ENCODE results near the gene USP3. TPM values are rescaled to one million over a fixed set of nuclear protein-coding genes. Genes with fewer than 3 reads are reported as not detected.
A peak's percentile ranks its signal among the peaks of the same experiment; 100 is the strongest.

USP3 gene
- total RNA-seq, 4 donors from 2014 or later = 56.1 to 93.0 (median 73.7) TPM

GRCh38 chr15:63488398-63488960 is 15.9 kb upstream of the USP3 start:
- Histone ChIP-seq H3K36me3 (no peaks in the 10 kb centered on the region), H3K4me3 (no peak overlapping the region), H3K27ac (no peak overlapping the region), H3K9me3 (no peaks in the 10 kb centered on the region), H3K4me1 (peaks cover 4 to 43% (median 10%) of the 10 kb centered on the region in 4 donors), H3K27me3 (no peaks in the 10 kb centered on the region)
- TF ChIP-seq CTCF (IDR thresholded peaks at IDR 0.05) (no peak), POLR2AphosphoS5 (IDR thresholded peaks at IDR 0.05) (no peak), POLR2A (IDR thresholded peaks at IDR 0.05) (no peak), EP300 (IDR thresholded peaks at IDR 0.05; ENCODE audit: low read depth) (no peak)
- in situ Hi-C loops (cut with MboI; ENCODE audit: low pct_ligation_motif_present in 1 of 4, low pct_unique_long_range_greater_than_20kb in 1 of 4, low sequenced_read_pairs in 3 of 4) = no loop called here
- intact Hi-C loops (cut with DNase I; ENCODE audit: low total_unique reads) = loop anchor here (5.0 kb wide), 1 partner anchor 114 kb away; no protein-coding TSS in a partner anchor
- 82 to 94% methylated on average over 3 to 8 of the region's 8 CpGs for WGBS, 2 donors (ENCODE audit: low coverage in 1 of 2)
- no peak for DNase-seq

- H3K4me1 ChIP-seq = peaks cover 4 to 36% (median 10%) of the 10 kb centered on the region in 4 donors
- no peak overlapping the region for H3K27ac ChIP-seq
- H3K4me3 ChIP-seq = no peak overlapping the region
- TF ChIP-seq POLR2AphosphoS5 (IDR thresholded peaks at IDR 0.05) (no peak), CTCF (IDR thresholded peaks at IDR 0.05) (no peak), POLR2A (IDR thresholded peaks at IDR 0.05) (no peak), EP300 (IDR thresholded peaks at IDR 0.05; ENCODE audit: low read depth) (no peak)
- WGBS, 2 donors (ENCODE audit: low coverage in 1 of 2) = 78 to 93% methylated on average over 5 of the region's 5 CpGs
- intact Hi-C loops (cut with DNase I; ENCODE audit: low total_unique reads) = loop anchor here (5.0 kb wide), 1 partner anchor 113 kb away; no protein-coding TSS in a partner anchor
- DNase-seq = no peak
- H3K36me3 ChIP-seq = no peaks in the 10 kb centered on the region
- no peaks in the 10 kb centered on the region for H3K9me3 ChIP-seq
- in situ Hi-C loops (cut with MboI; ENCODE audit: low pct_ligation_motif_present in 1 of 4, low pct_unique_long_range_greater_than_20kb in 1 of 4, low sequenced_read_pairs in 3 of 4) = no loop called here
- H3K27me3 ChIP-seq = no peaks in the 10 kb centered on the region
Measured at GRCh38 chr15:63489352-63489751, 15.0 kb upstream of the USP3 start.

GRCh38 chr15:63490345-63491034 is 13.9 kb upstream of the USP3 start:
- intact Hi-C loops (cut with DNase I; ENCODE audit: low total_unique reads) (no loop called here), in situ Hi-C loops (cut with MboI; ENCODE audit: low pct_ligation_motif_present in 1 of 4, low pct_unique_long_range_greater_than_20kb in 1 of 4, low sequenced_read_pairs in 3 of 4) (loop anchor here in 1 of 4 donors (10.0 kb wide), 1 partner anchor 114 kb away; no protein-coding TSS in a partner anchor)
- Histone ChIP-seq H3K4me1 (peaks cover 4 to 34% (median 10%) of the 10 kb centered on the region in 4 donors), H3K27ac (peak overlapping the region in 1 of 4 donors; percentile 39), H3K4me3 (no peak overlapping the region), H3K36me3 (no peaks in the 10 kb centered on the region), H3K27me3 (no peaks in the 10 kb centered on the region), H3K9me3 (no peaks in the 10 kb centered on the region)
- WGBS, 2 donors (ENCODE audit: low coverage in 1 of 2) = 92 to 100% methylated on average over 2 to 4 of the region's 4 CpGs
- TF ChIP-seq POLR2AphosphoS5 (IDR thresholded peaks at IDR 0.05) = no peak
- TF ChIP-seq CTCF (IDR thresholded peaks at IDR 0.05) = no peak
- no peak for TF ChIP-seq EP300 (IDR thresholded peaks at IDR 0.05; ENCODE audit: low read depth)
- no peak for TF ChIP-seq POLR2A (IDR thresholded peaks at IDR 0.05)
- no peak for DNase-seq

- in situ Hi-C loops (cut with MboI; ENCODE audit: low pct_ligation_motif_present in 1 of 4, low pct_unique_long_range_greater_than_20kb in 1 of 4, low sequenced_read_pairs in 3 of 4) (loop anchor here in 1 of 4 donors (10.0 kb wide), 1 partner anchor 114 kb away; no protein-coding TSS in a partner anchor), intact Hi-C loops (cut with DNase I; ENCODE audit: low total_unique reads) (no loop called here)
- H3K27me3 ChIP-seq = no peaks in the 10 kb centered on the region
- WGBS, 2 donors (ENCODE audit: low coverage in 1 of 2) = 72 to 90% methylated on average over 2 to 5 of the region's 5 CpGs
- peak overlapping the region in 2 of 4 donors; percentile 17 to 39 for H3K27ac ChIP-seq
- H3K4me3 ChIP-seq = no peak overlapping the region
- TF ChIP-seq EP300 (IDR thresholded peaks at IDR 0.05; ENCODE audit: low read depth) (no peak), POLR2AphosphoS5 (IDR thresholded peaks at IDR 0.05) (no peak), POLR2A (IDR thresholded peaks at IDR 0.05) (no peak), CTCF (IDR thresholded peaks at IDR 0.05) (no peak)
- peaks cover 4 to 34% (median 10%) of the 10 kb centered on the region in 4 donors for H3K4me1 ChIP-seq
- no peak for DNase-seq
- no peaks in the 10 kb centered on the region for H3K36me3 ChIP-seq
- H3K9me3 ChIP-seq = no peaks in the 10 kb centered on the region
Measured at GRCh38 chr15:63491116-63491827, 13.1 kb upstream of the USP3 start.

Data from transverse colon (tissue), 4 donors.